HUES6 (cell line): ENCODE data around the gene ARHGAP8.

Source experiments
- H3K27ac ChIP-seq: 2 replicates; pipeline ENCODE4 v1.7.0; 2013; ENCODE audit warnings: low read depth, mild to moderate bottlenecking, low read length, inconsistent platforms
- H3K27me3 ChIP-seq: 2 replicates; pipeline ENCODE4 v1.6.1; 2013; ENCODE audit warnings: low read length; ENCODE audit not compliant: control insufficient read depth, insufficient read depth
- H3K36me3 ChIP-seq: 2 replicates; pipeline ENCODE4 v1.6.1; 2013; ENCODE audit warnings: low read length; ENCODE audit not compliant: control insufficient read depth, insufficient read depth
- H3K4me1 ChIP-seq: 2 replicates; pipeline ENCODE4 v1.6.1; 2013; ENCODE audit warnings: low read length; ENCODE audit not compliant: control insufficient read depth, insufficient read depth
- H3K4me3 ChIP-seq: 2 replicates; pipeline ENCODE4 v1.5.1; 2013; ENCODE audit warnings: low read depth, low read length
- H3K9ac ChIP-seq: one replicate; pipeline ENCODE4 v1.6.1; 2013; ENCODE audit warnings: mild to moderate bottlenecking, low read length
- H3K9me3 ChIP-seq: 2 replicates; pipeline ENCODE4 v1.6.1; 2013; ENCODE audit warnings: low read depth, low read length; ENCODE audit not compliant: control insufficient read depth, insufficient read depth

Gene ARHGAP8

DNA sequence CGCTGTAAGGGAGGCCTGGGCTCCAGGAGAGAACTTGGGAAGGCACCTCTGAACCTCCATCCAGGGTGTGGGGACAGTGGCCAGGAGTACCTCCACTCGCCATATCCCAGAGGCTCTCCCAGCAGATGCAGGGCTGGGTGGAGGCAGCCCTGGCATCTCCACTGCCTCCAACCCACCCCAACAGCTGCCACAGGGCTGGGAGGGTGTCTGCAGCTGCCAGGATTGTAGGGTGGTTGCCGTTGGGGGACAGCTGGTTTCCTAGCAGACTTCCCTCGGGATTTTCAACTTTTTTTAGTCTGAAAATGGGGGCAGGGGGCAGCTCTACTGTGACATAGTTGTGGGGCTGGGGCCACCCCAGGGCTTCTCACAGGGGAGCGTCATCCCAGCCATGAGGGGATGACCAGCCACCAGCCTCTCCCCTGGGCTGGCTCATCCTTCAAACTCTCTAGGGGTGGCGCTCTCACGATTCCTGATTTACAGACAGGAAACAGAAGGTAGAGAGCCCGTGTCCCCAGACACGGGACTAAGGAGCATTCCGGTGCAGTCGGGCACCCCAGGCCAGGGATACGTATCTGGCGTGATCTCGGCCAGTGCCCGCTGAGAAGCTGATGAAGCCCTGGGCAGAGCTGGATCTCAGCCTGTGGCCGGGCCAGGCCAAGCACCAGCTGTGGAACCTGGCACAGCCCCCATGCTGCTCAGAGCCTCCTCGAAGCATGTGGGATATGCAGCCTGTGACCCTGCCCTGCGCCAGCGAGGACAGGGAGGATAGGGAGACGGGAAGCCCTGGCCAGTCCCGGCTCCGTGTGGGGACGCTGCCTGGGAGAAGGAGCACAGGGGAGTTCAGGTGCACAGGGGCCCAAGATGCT lies 40.5 kb upstream of the ARHGAP8 start:
- no peak overlapping the region for H3K4me3 ChIP-seq
- H3K4me1 ChIP-seq = 0 out of 2 replicates have a peak, but pooled peaks cover 5% of the 10 kb centered on the region
- no peak overlapping the region for H3K27ac ChIP-seq
- H3K9me3 ChIP-seq = no peaks in the 10 kb centered on the region
- no peaks in the 10 kb centered on the region; the same call in 1 of the 2 replicates for H3K36me3 ChIP-seq
- no peaks in the 10 kb centered on the region for H3K27me3 ChIP-seq
- H3K9ac ChIP-seq = no peak overlapping the region

- Histone ChIP-seq H3K27me3 (no peaks in the 10 kb centered on the region), H3K9me3 (no peaks in the 10 kb centered on the region), H3K27ac (no peak overlapping the region), H3K36me3 (no peaks in the 10 kb centered on the region; the same call in 1 of the 2 replicates), H3K9ac (no peak overlapping the region), H3K4me1 (0 out of 2 replicates have a peak, but pooled peaks cover 5% of the 10 kb centered on the region), H3K4me3 (no peak overlapping the region)
These were observed 39.4 kb upstream of the ARHGAP8 start for GRCh38 chr22:44712962-44713361.

DNA sequence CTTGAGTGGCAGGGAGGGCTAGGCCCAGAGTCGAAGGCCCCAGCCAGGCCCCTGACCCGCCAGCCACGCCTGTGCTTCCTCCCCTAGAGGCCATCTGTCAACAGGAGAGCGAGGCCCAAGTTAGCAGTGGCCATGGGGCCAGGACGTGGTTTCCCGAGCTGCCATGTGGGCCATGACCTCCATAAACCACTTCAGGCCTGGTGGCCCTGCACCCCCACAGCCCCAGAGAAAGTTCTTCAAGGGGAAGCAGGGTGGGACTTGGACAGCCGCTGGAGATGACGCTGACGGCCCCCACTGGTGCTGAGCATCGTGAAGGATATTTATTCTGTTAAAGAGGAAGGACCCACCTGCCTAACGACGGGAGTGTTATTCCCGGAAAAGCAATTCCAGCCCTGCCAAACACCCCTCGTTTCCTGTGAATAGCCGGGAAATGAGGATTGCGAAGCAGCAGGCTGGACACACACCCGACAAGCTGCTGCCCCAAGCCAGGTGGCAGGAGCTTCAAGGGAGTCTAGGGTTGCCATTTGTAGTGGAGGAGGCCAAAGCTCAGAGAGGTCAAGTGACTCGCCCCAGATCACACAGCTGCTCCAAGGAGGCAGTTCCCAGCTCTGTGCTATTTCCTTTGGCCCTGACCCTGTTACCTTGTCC lies 37.5 kb upstream of the ARHGAP8 start:
- 0 out of 2 replicates have a peak, but pooled peaks cover 5% of the 10 kb centered on the region for H3K4me1 ChIP-seq
- no peak overlapping the region for H3K4me3 ChIP-seq
- no peak overlapping the region for H3K27ac ChIP-seq
- H3K27me3 ChIP-seq = no peaks in the 10 kb centered on the region
- no peak overlapping the region for H3K9ac ChIP-seq
- H3K36me3 ChIP-seq = no peaks in the 10 kb centered on the region; the same call in 1 of the 2 replicates
- H3K9me3 ChIP-seq = no peaks in the 10 kb centered on the region

DNA sequence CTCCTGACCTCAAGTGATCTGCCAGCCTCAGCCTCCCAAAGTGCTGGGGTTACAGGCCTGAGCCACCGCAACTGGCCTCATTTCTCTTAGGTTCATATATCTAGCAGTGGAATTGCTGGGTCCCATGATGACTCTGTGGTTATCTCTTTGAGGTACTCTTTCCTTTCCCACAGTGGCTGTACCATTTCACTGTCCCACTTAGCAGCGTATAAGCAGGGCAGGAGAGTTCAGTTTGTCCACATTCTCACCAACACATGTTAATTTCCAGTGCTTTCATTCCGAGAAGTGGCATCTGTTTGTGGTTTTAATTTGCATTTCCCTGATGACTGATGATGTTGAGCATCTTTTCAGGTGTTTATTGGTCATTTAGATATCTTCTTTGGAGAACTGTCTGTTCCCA lies 34.0 kb upstream of the ARHGAP8 start:
- Histone ChIP-seq H3K27ac (no peak overlapping the region), H3K36me3 (no peaks in the 10 kb centered on the region; the same call in 1 of the 2 replicates), H3K9me3 (no peaks in the 10 kb centered on the region), H3K4me1 (peaks cover 8% of the 10 kb centered on the region; the same call in 1 of the 2 replicates), H3K27me3 (no peaks in the 10 kb centered on the region), H3K9ac (no peak overlapping the region), H3K4me3 (no peak overlapping the region)

GRCh38 chr22:44719586-44720368 lies 32.6 kb upstream of the ARHGAP8 start:
- no peak overlapping the region for H3K27ac ChIP-seq
- no peak overlapping the region for H3K4me3 ChIP-seq
- no peaks in the 10 kb centered on the region for H3K27me3 ChIP-seq
- H3K9me3 ChIP-seq = no peaks in the 10 kb centered on the region
- H3K4me1 ChIP-seq = peaks cover 8% of the 10 kb centered on the region; the same call in 1 of the 2 replicates
- H3K9ac ChIP-seq = no peak overlapping the region
- H3K36me3 ChIP-seq = no peaks in the 10 kb centered on the region; the same call in 1 of the 2 replicates

- H3K9ac ChIP-seq = no peak overlapping the region
- H3K4me1 ChIP-seq = peaks cover 8% of the 10 kb centered on the region; the same call in 1 of the 2 replicates
- H3K36me3 ChIP-seq = no peaks in the 10 kb centered on the region
- no peaks in the 10 kb centered on the region for H3K9me3 ChIP-seq
- no peak overlapping the region for H3K4me3 ChIP-seq
- H3K27me3 ChIP-seq = no peaks in the 10 kb centered on the region
- H3K27ac ChIP-seq = no peak overlapping the region
These were observed 31.2 kb upstream of the ARHGAP8 start for GRCh38 chr22:44721213-44721612.

GRCh38 chr22:44722611-44723010 lies 29.8 kb upstream of the ARHGAP8 start:
- H3K36me3 ChIP-seq = peaks cover 5% of the 10 kb centered on the region; the same call in 1 of the 2 replicates

GRCh38 chr22:44723801-44724200 lies 28.6 kb upstream of the ARHGAP8 start:
- H3K4me1 ChIP-seq = peaks cover 8% of the 10 kb centered on the region; the same call in 1 of the 2 replicates
- no peaks in the 10 kb centered on the region for H3K27me3 ChIP-seq
- H3K9me3 ChIP-seq = no peaks in the 10 kb centered on the region
- H3K9ac ChIP-seq = no peak overlapping the region
- H3K27ac ChIP-seq = no peak overlapping the region
- no peak overlapping the region for H3K4me3 ChIP-seq
- H3K36me3 ChIP-seq = peaks cover 5% of the 10 kb centered on the region; the same call in 1 of the 2 replicates

More at GRCh38 chr22:44722611-44723010, 29.8 kb upstream of the ARHGAP8 start:
- no peak overlapping the region for H3K27ac ChIP-seq
- H3K9me3 ChIP-seq = no peaks in the 10 kb centered on the region
- H3K4me3 ChIP-seq = no peak overlapping the region
- no peak overlapping the region for H3K9ac ChIP-seq
- H3K4me1 ChIP-seq = peaks cover 8% of the 10 kb centered on the region; the same call in 1 of the 2 replicates
- H3K27me3 ChIP-seq = no peaks in the 10 kb centered on the region

DNA sequence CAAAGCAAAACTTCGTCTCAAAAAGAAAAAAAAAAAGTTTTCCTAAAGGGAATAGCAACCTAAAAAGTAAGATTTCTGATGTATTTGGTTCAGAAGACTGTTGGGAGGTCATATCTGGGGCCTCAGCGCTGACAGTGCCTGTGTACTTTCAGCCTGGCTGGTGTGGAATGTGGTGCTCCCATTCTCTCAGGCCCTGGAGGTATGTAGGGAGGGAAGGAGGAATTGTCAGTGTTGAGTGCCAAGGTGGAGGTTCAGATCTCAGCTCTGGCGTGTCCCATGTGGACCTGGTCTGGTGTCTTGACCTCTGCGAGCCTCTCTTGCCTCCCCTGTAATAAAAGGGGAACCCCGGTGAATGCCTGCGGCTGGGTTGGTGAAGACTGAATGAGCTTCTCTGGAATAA lies 28.0 kb upstream of the ARHGAP8 start:
- no peak overlapping the region for H3K27ac ChIP-seq
- H3K9ac ChIP-seq = no peak overlapping the region
- H3K27me3 ChIP-seq = no peaks in the 10 kb centered on the region
- H3K4me1 ChIP-seq = peaks cover 8% of the 10 kb centered on the region; the same call in 1 of the 2 replicates
- no peaks in the 10 kb centered on the region for H3K9me3 ChIP-seq
- no peak overlapping the region for H3K4me3 ChIP-seq
- peaks cover 9% of the 10 kb centered on the region; the same call in 1 of the 2 replicates for H3K36me3 ChIP-seq

GRCh38 chr22:44724859-44725258 lies 27.5 kb upstream of the ARHGAP8 start:
- Histone ChIP-seq H3K36me3 (peaks cover 9% of the 10 kb centered on the region; the same call in 1 of the 2 replicates), H3K4me1 (peaks cover 8% of the 10 kb centered on the region; the same call in 1 of the 2 replicates), H3K27ac (no peak overlapping the region), H3K27me3 (no peaks in the 10 kb centered on the region), H3K9ac (no peak overlapping the region), H3K4me3 (no peak overlapping the region), H3K9me3 (no peaks in the 10 kb centered on the region)
